HG03565 (cell line): ENCODE data around the gene DHRS7B.
"Not testable (repeated sequence)": the region's sequence is repeated elsewhere in the genome, so short reads cannot be mapped to it uniquely, and the experiment has no call there.

Source experiments
- ATAC-seq: cut with Tn5 transposase; IDR thresholded peaks from one replicate; pipeline ENCODE4 v1.9.1; 2021; ENCODE audit warnings: mild to moderate bottlenecking, moderate library complexity; ENCODE audit not compliant: unreplicated experiment

DHRS7B gene

DNA sequence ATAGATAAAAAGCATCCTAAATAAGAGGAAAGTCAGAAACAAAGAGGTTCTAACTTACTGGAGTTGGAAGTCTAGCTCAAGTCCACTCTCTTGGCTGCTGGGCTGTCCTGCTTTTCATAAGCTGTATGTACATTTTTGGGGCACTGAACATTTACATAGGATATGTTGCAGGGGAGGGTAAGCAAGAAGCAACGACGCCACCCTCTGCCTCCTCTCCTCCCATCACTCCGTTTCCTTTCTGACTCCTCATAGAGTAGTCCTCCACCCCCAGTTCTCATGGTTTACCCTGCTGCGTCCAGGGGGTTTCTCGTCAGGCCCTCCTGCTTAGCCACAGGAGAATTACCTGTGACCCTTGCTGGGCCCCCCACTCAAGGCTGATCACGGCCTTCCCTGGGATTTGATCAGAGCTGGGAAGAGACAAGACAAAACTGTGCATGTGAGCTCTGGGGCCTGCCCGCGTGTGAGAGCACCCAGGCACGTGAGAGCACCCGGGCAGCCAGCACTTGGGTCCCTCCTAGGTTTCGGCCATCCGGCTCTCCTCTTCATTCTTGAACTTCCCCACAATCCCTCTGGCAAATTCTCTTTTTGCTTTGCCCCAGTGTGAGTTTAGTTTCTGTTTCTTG lies 50.1 kb downstream of the DHRS7B start:
- ATAC-seq: no peak

DNA sequence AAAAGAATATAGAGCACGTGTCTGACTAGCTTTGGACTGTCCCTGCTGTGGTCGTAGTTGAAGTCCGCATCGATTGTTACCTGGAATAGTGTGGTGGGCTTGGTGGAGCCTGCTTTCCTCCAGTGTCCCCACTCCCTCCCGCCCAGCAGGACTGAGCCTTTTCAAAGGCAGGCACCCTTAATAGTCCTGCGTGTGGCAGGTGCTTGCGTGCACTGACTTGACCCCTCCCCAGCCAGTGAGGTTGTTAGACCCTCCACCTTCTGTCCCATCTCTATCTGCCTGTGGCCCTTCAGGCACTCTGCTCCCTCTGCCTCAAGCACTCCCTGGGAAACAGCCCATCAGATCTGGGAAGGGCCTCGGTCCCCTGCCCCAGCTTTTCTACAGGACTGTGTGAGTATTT lies 50.6 kb downstream of the DHRS7B start:
- ATAC-seq: no peak

DNA sequence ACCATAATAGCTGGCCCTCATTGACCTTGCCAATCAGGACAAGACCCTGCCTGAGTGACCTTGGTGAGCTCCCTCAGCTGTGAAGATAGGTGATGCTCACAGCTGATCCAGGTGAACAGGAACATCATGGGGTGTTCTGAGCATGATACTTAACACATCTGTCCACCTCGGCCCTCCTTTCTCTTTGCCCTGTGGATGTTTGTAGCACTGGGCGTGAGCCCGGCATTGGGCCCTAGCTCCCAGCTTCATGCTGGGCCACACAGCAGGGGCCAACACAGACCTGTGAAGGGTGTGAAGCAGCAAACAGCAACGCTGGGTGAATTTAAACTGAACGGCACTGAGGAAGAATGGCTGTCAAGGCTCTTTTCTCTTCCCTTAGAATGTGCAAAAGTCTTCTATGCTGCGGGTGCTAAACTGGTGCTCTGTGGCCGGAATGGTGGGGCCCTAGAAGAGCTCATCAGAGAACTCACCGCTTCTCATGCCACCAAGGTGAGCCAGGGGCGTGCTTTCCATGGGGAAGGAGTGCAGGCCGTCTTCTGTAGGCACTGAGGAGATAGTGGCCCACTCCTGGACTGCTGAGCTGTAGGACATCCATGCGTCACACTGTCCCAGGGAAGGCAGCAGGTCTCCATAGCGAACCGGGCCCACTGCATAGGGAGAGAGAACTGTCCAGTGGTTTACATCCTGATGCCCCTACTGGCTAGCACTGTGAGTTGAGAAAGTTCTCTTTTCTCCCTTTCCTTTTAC lies 51.3 kb downstream of the DHRS7B start:
- ATAC-seq: no peak

DNA sequence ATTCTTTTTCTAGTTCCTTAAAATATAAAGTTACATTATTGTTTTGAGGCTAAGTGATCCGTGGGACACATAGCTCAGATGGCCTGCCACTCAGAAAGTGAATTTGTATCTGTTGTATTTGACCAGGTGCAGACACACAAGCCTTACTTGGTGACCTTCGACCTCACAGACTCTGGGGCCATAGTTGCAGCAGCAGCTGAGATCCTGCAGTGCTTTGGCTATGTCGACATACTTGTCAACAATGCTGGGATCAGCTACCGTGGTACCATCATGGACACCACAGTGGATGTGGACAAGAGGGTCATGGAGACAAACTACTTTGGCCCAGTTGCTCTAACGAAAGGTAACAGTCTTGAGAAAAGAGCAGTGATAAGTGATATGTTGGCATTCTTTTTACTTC lies 56.7 kb downstream of the DHRS7B start:
- ATAC-seq: no peak

DNA sequence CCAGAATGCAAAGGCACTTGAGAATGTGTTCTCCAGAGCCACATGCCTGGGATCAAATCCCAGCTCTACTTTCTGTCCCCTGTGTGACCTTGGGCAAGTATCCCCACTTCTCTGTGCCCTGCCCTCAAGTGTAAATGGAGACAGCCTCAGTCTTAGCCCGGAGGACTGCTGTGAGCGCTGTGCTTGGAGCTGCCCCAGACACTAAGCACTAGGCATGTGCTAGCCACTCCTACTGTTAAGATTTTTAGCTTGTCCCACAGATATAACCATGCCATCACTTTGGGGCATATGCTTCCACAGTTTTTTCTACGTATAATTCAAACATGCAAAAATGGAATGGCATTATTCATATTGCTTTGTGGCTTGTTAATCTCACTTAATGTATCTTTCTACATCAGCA lies 57.8 kb downstream of the DHRS7B start:
- no peak for ATAC-seq

DNA sequence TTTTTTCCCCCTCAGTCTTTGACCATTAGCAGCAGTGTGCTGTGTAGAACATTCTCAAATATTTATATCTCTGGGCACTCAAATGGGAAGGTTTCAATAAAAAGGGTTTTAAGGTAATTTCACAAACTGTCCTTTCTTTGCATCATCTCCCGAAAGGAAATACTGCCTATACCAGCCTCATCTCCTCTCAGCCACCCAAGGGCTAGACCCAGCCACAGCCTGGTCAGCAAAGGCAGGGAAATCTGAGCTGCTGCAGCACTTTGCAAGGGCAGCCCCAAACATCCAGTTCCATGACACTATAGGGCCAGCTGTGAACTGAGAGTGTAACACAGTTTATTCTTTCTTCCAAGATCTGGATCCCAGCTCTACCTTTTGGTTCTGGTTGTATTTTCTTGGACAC lies 58.3 kb downstream of the DHRS7B start:
- ATAC-seq: no peak

DNA sequence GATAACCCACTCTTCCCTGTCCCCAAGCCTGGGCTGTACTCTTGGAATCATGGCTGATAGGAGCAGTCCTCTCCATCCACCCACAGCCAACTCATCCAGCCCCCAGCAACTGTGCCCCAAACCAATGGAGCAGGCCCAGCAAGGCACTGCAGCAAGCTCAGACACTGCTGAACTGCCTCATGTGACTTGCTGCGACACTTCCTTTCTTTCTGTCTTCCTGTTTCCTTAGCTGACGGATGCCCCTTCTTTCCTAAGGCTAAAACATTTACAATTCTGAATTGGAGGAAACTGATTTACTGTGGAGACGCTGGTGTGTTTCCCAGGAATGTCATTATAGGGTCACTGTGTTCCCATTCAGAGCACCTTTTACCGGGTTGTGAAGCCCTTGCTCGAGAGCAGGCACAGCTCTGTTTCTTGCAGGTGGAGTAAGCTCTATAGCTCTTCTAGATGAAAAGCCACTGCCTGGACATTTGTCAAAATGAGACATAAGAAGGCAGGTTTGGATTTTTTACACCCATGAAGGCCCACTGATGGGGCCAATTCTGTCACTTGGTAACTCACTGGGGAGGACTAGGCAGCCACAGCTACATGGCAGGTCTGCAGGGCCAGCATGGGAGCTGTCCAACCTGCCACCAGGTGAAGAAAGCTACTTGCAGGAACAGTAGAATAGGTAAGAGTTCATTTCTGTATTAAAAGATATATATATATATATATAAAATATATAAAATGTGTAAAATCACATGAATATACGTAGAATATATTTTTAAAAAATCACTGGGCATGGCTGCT lies 59.8 kb downstream of the DHRS7B start:
- ATAC-seq: no peak

DNA sequence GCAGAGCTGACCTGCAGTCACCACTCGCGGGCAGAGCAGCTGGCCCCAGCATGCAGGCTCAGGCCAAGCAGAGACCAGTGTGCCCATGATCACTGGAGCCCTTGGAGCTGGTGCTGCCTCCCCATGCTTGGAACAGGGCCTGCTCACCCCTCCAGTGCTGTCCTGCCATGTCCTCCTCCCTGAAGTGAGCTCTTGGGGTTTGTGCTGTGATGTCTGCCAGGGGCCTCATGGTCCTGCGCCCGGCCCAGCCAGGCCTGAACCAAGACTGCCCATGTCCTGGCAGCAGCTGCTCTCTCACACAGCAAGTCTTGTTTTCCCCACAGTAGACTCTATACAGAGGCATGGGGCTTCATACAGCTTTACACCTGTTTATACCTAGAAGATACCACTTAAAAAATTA lies 62.6 kb downstream of the DHRS7B start:
- ATAC-seq: no peak

DNA sequence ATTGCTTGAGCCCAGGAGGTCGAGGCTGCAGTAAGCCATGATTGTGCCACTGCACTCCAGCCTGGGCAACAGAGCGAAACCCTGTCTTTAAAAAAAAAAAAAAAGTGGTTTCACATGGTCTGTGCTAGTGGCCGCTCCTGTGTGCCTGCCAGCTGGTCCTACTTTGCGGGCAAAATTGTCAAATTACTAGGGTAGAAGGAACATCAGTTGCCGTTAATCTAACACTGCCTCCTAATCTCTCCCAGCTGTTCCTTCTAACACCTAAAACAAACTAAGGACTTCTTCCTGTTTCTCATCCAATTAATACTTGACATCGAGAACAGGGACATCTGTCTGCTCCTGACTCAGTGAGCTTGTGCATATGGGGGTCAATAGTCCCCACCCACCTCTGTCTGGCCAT lies 63.3 kb downstream of the DHRS7B start:
- ATAC-seq: no peak

DNA sequence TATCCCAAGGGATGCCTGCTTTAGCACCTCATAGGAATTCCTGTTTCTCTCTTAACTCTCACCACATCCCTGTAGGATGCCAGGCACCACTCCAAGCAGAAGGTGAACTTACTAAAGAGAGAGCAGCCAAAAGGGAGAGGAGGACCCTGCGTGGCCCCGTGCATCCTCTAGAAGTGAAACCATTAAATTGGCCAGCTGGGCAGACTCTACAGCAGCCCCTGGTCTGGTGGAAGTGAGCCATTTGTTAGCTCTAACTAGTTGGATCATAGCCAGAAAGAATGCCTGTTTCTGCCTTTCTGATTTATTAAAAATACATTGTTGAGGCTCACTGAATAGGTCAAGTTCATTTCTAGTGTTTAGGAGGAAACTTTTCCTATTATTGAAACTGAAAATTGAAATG lies 64.9 kb downstream of the DHRS7B start:
- ATAC-seq: no peak

DNA sequence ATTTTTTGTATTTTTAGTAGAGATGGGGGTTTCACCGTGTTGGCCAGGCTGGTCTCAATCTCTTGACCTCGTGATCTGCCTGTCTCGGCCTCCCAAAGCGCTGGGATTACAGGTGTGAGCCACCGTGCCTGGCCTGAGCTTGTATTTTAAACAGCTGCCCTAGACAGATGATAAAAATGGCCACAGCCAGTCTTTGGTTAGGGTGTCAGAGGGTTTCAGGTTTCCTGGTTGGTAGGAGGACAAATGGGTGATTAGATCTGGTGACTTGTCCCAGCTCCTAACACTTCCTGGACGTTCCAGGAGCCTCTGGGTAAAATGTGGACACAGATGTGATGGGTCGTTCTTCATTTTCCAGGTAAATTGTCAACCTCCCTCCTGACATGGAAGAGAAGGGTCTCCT lies 65.7 kb downstream of the DHRS7B start:
- not testable (repeated sequence) for ATAC-seq

DNA sequence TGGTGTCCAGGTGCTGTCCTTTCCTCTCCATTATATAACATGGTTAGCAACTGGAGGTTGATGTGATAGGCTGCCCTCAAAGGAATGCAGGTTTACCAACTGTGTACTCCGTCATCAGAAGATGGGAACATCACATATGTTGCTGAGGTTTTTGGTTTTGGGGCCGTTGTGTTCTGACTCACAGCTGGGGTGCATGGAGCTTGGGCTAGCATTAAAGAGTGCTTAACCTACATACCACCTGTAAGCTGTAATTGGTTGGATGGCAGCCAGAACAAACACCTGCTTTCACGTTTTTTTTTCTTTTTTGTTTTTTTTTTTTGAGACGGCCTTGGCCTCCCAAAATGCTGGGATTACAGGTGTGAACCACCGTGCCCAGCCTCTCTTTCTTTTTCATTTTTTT lies 66.3 kb downstream of the DHRS7B start:
- ATAC-seq: no peak

DNA sequence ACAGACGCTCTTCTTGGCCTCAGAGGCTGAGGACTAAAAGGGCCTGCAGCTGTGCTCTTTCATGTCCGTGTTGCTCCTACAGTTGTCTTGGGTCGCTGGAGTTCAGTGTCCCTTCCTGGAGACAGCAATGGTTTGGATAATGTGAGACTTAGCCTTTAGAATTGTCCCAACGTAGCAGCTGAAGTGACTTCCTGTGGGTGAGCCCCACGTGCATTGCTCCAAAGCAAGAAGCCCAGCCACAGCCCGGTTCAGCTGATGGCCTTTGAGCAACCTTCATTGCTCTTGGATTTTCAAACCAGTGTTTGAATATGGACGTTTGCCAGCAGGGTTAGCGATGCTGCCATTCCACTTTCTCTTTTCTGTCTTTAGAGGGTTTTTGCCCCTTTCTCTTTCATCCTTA lies 67.5 kb downstream of the DHRS7B start:
- ATAC-seq: no peak

DNA sequence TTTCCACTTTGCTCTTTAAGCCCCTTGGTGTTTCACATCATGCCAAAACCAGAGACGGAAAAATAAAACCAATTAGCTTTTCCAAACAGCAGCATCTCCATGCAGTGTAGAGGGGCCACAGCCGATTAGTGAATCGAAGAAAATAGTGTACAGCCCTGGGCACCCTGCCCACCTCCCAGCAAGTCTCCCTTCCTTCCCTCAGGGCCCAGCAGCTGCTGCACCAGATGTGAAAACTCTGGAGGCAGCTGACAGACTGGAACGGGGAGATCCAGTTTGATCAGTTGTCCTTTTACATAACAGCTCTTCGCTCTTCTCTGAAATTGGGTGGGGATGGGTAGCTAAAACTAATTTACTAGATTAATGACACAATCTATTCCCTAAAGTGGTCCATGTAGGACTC lies 67.9 kb downstream of the DHRS7B start:
- no peak for ATAC-seq

DNA sequence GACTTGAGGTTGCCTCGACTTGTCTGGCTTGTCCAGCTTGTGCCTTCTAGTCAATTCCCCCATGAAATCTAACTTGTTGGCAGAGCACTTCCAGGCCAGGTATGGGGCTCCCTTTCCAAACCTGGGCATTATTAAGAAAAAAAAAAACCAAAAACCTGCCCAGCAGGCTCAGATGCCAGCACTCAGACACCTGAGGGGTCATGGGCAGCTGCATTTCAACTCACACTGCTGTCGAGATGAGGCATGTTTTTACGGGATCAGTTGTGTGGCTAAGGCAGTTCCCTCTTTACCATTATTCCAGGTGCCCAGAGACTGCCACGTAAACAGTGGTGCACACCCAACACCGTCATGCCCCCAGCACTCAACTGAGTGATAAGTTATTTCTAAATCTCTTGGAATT lies 69.4 kb downstream of the DHRS7B start:
- no peak for ATAC-seq

DNA sequence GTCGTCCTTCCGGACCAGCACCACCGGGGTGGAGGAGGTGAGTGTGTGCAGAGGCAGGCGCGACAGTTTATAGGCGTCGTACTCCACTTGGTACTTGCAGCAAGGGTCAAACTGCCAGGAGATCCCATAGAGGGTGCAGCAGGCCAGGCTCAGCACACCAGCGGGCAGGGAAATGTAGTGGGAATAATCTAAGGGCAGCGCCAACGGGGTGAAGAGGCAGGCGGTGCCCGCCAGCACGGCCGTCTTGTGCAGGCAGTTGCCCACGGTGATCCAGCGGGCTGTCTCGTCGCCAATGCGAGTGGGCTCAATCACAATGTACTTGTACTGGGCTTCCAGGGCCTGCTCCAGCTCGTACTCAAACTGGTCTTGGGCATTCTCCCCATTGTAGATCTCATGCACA lies 71.6 kb downstream of the DHRS7B start:
- ATAC-seq: no peak

DNA sequence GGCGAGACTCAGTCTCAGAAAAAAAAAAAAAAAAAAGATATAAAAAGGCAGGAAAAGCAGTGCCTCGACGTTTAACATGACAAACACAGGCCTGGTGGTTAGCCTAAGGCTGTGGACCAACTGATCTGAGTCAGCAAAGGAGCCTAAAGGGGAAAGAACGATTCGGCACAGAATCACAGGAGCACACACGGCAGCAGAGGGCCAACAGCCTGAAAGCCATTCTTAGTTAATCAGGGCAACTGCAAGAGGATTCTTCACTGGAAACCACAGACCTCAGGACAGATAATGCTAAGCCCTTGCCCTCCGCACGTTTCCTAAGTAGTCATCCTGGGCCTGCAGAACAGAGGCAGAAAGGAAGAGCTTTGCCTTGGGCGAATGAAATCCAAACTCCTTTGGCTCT lies 72.5 kb downstream of the DHRS7B start:
- ATAC-seq: no peak

DNA sequence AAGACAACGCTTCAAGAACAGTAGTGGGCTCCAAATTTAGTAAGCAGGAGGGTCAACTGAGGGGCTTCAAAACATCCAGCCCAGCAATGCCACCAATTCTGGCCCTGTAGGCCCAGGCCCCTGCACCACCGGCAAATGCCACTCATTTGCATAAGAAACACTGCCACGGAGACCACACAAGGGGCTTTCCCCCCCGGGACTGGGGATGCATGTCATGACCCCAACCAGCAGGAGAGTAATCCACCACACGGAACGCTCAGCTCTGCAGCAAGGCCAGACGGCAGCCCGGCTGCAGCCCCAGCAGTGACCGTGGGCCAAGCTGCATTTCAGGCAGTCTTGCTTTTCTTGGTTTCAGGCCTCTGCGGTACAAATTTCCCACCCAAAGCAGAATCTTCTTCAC lies 73.1 kb downstream of the DHRS7B start:
- no peak for ATAC-seq

DNA sequence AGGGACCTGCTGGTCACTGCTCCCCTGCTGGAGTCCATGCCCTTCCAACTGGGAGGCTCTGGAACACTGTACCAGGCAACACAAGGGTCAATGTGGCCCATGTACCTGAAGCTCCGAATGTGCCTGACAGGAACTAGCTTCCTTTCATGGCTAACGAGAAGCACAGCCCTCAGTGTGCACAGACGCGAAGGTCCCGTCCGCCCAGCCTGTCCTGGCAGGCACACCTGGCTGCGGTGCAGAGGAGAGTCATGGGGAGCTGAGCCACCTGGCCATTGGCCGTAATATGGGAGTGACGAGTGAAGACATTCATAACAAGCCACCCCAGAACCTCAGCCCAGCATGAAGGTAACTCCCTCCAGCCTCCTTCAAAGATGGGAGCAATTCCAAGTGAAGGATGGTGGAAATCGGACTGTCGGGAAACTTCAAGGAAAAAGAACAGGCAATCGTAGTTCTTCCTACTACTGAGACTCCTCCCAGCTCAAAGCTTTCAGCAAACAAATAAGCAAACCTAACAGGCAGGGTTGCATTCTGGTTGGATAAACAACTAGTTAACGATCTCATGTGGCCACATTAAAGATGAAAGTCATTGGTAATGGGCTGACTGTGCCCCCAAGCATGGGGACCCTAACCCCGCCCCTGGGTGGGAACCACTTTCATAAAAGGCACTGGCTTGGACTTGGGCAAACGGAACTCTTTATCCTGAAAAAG lies 74.0 kb downstream of the DHRS7B start:
- no peak for ATAC-seq

DNA sequence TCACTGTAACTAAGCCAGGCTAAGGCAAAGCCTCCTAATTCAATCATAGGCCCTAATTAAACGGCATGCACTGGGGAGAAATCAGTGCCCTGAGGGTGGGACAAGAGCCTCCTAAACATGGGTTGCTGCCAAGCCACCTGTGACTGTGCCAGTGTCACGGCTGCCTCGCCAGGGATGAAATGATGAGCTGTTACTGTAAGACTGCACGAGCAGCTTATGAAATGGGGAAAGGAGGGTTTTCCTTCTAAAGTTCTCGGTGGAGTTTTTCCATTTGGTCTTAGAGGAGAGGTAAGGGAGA lies 74.5 kb downstream of the DHRS7B start:
- no peak for ATAC-seq

DNA sequence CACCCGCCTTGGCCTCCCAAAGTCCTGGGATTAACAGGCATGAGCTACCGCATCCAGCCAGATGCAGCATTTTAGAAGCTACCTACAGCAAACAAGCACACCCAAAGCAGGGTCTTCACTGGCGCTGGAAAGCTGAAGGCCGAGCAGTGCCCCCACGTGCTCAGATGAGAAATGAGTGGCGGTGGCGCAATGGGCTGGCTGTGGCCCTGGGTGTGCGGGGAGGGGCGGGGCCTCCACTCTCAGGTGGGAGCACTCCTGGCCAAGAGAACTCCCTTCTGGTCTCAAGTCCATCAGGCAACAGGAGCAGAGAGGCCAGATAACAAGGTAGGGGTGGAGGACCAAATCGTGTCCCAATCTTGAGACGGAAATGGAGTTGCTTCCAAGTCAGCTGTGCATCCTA lies 75.1 kb downstream of the DHRS7B start:
- no peak for ATAC-seq

DNA sequence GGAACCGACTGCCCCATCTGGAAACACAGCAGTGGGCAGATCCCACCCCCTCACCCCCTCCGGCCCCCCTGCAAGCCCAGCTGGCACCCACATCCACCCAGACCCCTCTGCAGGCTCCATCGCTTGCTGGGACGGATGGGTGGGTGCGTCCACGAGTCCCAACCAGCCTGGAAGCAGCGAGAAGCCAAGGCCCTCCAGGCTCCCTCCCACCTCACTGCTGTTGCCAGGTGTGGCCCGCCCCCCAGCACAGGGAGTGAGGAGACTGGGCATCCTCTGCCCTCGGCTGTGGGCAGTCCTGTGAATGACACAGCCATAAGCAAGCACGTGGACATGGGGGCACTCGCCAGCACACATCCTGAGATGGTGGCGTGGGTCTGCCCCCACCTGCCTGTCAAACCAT lies 75.7 kb downstream of the DHRS7B start:
- no peak for ATAC-seq
